ENCODE measurements around the gene UBXN7.
A peak's percentile ranks its signal among the peaks of the same experiment; 100 is the strongest.
"Not testable (repeated sequence)": the region's sequence is repeated elsewhere in the genome, so short reads cannot be mapped to it uniquely, and the experiment has no call there.

UBXN7 gene

DNA sequence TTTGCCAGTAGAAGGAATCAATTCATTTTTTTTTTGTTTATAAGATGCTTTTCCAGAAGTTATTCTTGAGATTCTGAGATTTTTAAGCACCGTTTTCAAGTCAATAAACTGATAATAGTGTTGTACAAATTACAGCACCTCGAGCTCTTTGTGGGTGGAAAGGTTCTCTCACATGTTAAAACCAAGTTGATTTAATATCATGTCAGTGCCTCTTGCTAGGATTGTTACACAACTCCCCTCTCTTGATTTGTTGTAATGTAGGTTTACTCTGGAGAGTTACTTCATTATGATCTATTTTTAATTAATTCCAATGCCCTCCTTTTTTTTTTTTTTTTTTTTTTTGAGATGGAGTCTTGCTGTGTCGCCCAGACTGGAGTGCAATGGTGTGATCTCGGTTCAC, 25.8 kb upstream of the UBXN7 start:
- DNase-seq (ENCODE audit: extremely low read depth, low read depth): no peak
- H3K4me3 ChIP-seq (replicated peaks; ENCODE audit: low read depth, low read length): no peak overlapping the region
- TF ChIP-seq, protein P1, sequence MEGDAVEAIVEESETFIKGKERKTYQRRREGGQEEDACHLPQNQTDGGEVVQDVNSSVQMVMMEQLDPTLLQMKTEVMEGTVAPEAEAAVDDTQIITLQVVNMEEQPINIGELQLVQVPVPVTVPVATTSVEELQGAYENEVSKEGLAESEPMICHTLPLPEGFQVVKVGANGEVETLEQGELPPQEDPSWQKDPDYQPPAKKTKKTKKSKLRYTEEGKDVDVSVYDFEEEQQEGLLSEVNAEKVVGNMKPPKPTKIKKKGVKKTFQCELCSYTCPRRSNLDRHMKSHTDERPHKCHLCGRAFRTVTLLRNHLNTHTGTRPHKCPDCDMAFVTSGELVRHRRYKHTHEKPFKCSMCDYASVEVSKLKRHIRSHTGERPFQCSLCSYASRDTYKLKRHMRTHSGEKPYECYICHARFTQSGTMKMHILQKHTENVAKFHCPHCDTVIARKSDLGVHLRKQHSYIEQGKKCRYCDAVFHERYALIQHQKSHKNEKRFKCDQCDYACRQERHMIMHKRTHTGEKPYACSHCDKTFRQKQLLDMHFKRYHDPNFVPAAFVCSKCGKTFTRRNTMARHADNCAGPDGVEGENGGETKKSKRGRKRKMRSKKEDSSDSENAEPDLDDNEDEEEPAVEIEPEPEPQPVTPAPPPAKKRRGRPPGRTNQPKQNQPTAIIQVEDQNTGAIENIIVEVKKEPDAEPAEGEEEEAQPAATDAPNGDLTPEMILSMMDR (IDR thresholded peaks at IDR 0.05; ENCODE audit: low read depth, low read length, missing control alignments): no peak

DNA sequence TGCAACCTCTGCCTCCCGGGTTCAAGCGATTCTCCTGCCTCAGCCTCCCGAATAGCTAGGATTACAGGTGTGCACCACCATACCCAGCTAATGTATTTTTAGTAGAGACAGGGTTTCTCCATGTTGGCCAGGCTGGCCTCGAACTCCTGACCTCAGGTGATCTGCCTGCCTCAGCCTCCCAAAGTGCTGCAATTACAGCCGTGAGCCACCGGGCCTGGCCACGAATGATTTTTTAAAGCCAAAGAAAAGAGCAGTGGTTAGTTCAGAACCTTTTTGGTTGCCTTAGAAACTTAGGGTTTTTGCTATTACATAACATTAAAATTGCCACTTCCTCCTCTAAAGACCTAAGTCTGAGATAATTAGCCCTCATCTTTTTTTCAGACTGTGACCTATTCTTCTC, 25.2 kb upstream of the UBXN7 start:
- H3K4me3 ChIP-seq (replicated peaks; ENCODE audit: low read depth, low read length); DNase-seq (ENCODE audit: extremely low read depth, low read depth): not testable (repeated sequence)

DNA sequence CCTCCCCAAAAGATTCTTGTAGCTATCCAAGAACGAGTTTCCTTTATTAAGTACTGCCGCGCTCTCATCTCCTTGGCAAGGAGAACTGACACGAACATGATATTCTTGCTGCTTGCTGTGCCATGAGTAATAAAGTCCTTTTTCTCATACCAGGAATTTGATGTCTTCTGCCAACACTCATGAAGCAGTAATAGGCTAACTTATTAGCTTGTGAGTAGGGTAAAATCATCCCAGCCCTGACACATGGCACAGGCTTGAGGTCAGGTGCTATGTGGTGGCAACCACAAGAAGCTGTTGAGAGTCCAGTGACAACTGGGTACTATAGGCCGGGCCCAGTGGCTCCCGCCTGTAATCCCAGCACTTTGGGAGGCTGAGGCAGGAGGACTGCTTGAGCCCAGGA, 22.7 kb upstream of the UBXN7 start:
- H3K4me3 ChIP-seq (replicated peaks; ENCODE audit: low read depth, low read length): no peak overlapping the region
- no peak for DNase-seq (ENCODE audit: extremely low read depth, low read depth)
- TF ChIP-seq, protein P1 (IDR thresholded peaks at IDR 0.05; ENCODE audit: low read depth, low read length, missing control alignments): no peak

DNA sequence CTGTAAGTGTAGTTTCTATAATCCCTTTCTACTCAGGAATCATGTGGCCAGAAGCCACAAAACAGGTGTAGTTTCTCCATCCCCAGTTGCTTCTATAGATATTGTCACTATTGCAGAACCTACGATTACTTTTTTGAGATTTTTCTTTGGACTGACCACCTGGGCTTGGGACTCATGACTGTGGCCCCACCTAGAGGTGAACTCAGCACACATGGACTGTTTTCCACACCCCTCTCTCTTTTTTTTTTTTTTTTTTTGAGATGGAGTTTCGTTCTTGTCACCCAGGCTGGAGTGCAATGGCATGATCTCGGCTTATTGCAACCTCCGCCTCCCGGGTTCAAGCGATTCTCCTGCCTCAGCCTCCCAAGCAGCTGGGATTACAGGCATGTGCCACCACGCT, 13.2 kb upstream of the UBXN7 start:
- not testable (repeated sequence) for DNase-seq (ENCODE audit: extremely low read depth, low read depth); H3K4me3 ChIP-seq (replicated peaks; ENCODE audit: low read depth, low read length)
- TF ChIP-seq, protein P1 (IDR thresholded peaks at IDR 0.05; ENCODE audit: low read depth, low read length, missing control alignments): peak; percentile 8

DNA sequence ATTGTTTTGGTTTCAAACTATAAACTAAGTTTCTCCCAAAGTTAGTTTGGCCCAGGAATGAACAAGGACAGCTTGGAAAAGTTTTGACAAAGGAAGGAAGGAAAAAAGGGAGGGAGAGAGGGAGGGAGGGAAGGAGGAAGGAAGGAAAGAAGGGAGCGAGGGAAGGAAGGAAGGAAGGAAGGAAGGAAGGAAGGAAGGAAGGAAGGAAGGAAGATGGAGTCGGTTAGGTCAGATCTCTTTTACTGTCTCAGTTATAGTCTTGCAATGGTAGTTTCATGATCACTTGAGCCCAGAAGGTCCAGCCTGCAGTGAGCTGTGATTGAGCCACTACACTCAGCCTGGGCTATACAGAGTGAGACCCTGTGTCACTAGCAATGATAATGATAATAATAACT, 12.3 kb upstream of the UBXN7 start:
- H3K4me3 ChIP-seq (replicated peaks; ENCODE audit: low read depth, low read length): no peak overlapping the region
- no peak for DNase-seq (ENCODE audit: extremely low read depth, low read depth)
- TF ChIP-seq, protein P1 (IDR thresholded peaks at IDR 0.05; ENCODE audit: low read depth, low read length, missing control alignments): no peak

DNA sequence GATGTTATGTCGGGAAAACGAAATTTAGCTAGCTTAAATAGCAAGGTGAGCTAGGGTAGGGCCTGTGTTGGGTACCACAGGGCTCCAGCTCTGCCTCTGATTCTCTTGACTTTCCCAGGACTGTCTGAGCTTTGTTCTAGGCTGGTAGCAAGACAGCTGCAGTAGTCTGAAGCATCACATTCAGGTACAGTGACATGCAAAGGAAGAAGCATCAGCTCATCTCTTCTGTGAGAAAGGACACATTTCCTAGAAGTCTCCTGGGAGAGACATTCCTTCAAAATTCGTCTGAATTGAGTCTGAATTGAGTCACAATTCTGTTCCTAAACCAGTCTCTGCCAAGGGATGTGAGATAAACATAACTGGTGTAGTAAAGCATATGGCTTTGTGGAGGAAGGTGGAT, 8.5 kb upstream of the UBXN7 start:
- DNase-seq (ENCODE audit: extremely low read depth, low read depth): no peak
- no peak overlapping the region for H3K4me3 ChIP-seq (replicated peaks; ENCODE audit: low read depth, low read length)
- TF ChIP-seq, protein P1 (IDR thresholded peaks at IDR 0.05; ENCODE audit: low read depth, low read length, missing control alignments): no peak

DNA sequence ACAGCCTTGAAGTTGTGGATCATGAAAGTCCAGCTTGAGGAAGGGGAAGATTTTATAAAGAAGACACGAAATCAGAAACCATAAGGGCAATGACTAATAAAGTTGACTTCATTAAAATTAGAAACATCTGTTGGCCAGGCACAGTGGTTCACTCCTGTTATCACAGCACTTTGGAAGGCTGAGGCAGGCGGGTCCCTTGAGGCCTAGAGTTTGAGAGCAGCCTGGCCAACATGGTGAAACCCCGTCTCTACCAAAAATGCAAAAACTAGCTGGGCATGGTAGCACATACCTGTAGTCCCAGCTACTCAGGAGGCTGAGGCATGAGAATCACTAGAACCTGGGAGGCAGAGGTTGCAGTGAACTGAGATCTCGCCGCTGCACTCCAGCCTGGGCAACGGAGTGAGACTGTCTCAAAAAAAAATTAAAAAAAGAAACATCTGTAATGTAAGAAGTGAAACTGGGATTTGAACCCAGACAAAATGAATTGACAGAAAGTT, 7.9 kb upstream of the UBXN7 start:
- TF ChIP-seq, protein P1 (IDR thresholded peaks at IDR 0.05; ENCODE audit: low read depth, low read length, missing control alignments): no peak
- H3K4me3 ChIP-seq (replicated peaks; ENCODE audit: low read depth, low read length): no peak overlapping the region
- peak; percentile 80 for DNase-seq (ENCODE audit: extremely low read depth, low read depth)
